IgD-negative memory B cell (primary cell): ENCODE results near the gene SETD5. TPM values are rescaled to one million over a fixed set of nuclear protein-coding genes. Genes with fewer than 3 reads are reported as not detected.
A peak's percentile ranks its signal among the peaks of the same experiment; 100 is the strongest.

Source experiments
- H3K27ac Mint-ChIP-seq, 3 donors: one replicate each; pipeline ENCODE4 v1.8.0; 2020 to 2022; ENCODE audit warnings: mild to moderate bottlenecking in 3 of 3, mixed read lengths in 3 of 3, moderate library complexity in 1 of 3
- H3K27me3 Mint-ChIP-seq: one replicate; pipeline ENCODE4 v1.8.0; 2021; ENCODE audit warnings: mixed read lengths
- H3K36me3 Mint-ChIP-seq: one replicate; pipeline ENCODE4 v1.8.0; 2020; ENCODE audit warnings: mild to moderate bottlenecking, mixed read lengths
- H3K4me1 Mint-ChIP-seq, 3 donors: one replicate each; pipeline ENCODE4 v1.8.0; 2020 to 2022; ENCODE audit warnings: mixed read lengths in 3 of 3, mild to moderate bottlenecking in 1 of 3
- H3K4me3 Mint-ChIP-seq, 4 donors: one replicate each; pipeline ENCODE4 v1.8.0; 2020 to 2022; ENCODE audit warnings: mild to moderate bottlenecking in 4 of 4, mixed read lengths in 4 of 4, moderate library complexity in 3 of 4
- H3K9me3 Mint-ChIP-seq, 3 donors: one replicate each; pipeline ENCODE4 v1.8.0; 2020 to 2021; ENCODE audit warnings: mixed read lengths in 3 of 3, mild to moderate bottlenecking in 1 of 3
- polyA plus RNA-seq: library from polyadenylated mRNA; unstranded; fragments of 300-500 nt; fragmentation: Illumina TruSeq; gene quantifications from one replicate; pipeline ENCODE4 v1.2.3, GENCODE V29; 2021

Gene SETD5
- polyA plus RNA-seq, 1 donor from 2014 or later = 57.3 TPM

DNA sequence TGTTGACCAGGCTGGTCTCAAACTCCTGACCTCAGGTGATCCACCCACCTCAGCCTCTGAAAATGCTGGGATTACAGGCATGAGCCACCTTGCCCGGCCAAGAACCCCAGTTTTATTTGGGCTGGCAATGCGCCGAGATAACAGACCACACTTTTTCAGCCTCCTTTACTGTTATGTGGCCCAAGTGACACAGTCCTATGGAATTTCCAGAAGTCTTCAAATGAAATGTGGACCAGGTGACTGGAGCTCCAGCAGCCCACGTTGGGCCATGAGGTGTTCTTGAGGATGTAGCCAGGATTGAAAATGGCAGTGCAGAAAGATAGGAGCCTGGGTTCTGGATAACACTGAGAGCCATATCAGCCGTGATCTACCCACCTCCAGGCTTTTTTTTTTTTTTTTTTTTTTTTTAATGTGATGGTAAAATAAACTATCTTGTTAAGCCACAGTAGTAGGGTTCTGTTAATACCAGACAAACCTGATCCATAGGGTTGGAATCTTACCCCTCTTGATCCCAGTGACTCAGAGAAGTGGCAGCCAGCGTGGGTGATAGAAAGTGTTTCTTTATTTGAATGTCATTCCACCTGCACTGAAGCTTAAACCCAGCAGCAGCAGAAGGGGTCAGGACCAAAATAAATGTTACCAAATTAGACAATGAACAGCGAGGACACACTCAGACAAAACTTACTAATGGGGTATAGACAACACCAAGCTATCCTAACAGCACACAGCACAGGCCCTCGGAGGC, 100.6 kb downstream of the SETD5 start:
- H3K4me3 Mint-ChIP-seq = no peak overlapping the region
- no peak overlapping the region for H3K27ac Mint-ChIP-seq
- no peaks in the 10 kb centered on the region for H3K9me3 Mint-ChIP-seq
- H3K27me3 Mint-ChIP-seq = peaks cover 28% of the 10 kb centered on the region
- no peaks in the 10 kb centered on the region for H3K36me3 Mint-ChIP-seq
- peaks cover 0 to 3% (median 2%) of the 10 kb centered on the region in 3 donors for H3K4me1 Mint-ChIP-seq

DNA sequence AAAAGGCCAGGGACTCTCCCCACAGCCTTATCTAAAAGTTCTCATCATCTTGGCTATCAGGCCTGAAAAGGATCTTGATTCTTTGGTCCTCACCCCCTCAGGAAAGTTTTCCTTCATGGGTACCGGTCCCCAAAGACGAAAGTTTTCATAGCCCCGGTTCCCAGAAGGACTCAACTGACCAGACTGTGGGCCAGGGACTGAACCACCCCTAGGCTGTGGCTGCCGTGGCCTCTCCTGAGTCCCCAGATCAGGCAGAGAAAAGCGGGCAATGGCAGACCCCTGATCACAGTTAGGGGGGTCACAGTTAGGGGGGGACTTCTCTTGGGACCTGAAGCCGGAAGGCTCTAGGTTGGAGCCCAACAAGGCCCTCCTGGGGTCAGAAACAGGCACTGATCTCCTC, 101.4 kb downstream of the SETD5 start:
- Mint-ChIP-seq H3K27me3 (peaks cover 30% of the 10 kb centered on the region), H3K27ac (no peak overlapping the region), H3K36me3 (no peaks in the 10 kb centered on the region), H3K9me3 (no peaks in the 10 kb centered on the region), H3K4me3 (no peak overlapping the region), H3K4me1 (peaks cover 4 to 6% (median 5%) of the 10 kb centered on the region in 3 donors)

DNA sequence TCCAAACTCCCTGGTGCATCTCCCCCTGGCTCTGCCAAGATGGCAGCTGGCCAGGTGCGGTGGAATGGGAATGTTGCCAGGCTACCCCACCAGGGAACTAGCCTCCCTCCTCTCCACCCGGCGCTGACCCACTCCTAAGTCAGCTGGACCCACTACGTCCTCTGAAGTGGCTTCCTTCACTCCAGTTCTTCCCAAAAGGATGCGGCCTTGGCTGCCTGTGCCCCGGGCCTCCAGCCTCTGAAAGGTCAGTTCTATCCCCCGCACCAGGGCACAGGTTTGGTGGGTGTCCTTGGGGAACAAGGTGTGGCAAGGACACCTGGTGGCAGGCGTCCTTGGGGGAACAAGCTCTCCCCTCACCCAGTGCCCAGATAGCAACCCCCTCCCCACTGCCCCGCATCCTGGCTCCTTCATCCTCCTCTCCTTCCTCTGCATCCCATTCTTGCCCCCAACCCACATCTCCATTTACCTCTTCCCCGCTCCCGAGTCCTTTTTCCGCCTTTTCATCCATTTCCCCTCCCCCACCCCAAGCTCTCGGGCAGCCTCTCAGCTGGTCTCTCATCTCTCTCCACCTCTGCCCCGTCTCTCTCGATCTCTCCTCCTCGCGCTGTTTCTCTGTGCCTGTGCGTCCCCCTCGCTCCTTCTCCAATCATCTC, 102.2 kb downstream of the SETD5 start:
- Mint-ChIP-seq H3K27ac (peak overlapping the region in 1 of 3 donors; percentile 90), H3K4me1 (peaks cover 10 to 12% (median 10%) of the 10 kb centered on the region in 3 donors), H3K27me3 (peaks cover 30% of the 10 kb centered on the region), H3K9me3 (no peaks in the 10 kb centered on the region), H3K36me3 (no peaks in the 10 kb centered on the region), H3K4me3 (no peak overlapping the region)

DNA sequence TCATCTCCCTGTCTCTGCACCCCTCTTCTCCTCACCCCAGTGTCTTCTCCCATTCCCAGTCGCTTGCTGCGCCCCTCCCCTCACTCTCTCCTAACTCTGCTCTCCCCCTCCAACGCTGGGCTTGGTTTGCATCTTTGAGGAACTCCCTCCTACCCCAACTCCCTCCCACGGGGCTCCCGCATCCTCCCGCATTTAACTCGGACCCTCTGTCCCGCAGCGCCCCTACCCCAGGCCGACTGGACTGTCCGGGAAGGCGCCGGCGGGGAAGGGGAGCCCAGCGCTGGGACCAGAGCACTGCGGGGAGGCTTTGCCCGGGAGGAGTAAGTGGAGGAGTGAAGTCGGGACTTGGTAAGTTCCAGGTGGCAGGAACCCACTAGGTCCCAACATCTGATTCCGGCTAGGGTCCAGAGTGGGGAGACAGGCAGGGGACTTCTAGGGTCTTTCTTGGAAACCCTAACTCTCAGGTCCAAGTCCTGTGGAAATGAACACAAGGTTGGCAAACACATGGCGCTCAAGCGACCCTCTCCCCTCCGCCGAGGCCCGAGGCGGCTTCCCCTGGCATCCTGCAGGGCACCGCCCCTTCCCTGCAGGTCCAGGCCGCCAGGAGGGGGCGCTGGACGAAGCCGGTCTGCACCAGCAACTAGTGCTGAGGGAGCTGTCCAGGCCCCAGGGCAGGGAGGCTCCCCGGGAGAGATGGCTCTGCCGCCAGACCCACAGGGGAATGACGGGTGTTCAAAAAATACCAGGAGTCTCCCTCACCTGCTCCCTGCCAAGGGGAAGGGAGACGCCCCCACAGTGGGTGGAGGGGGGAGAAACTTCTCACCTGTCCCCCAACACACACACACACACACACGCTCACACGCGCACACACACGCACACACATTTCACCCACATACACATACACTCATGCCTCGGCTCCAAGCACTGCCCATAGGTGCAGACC, 103.0 kb downstream of the SETD5 start:
- Mint-ChIP-seq H3K4me3 (peak overlapping the region in 1 of 4 donors; percentile 37), H3K9me3 (no peaks in the 10 kb centered on the region), H3K27me3 (peaks cover 34% of the 10 kb centered on the region), H3K36me3 (no peaks in the 10 kb centered on the region), H3K4me1 (peaks cover 13 to 17% (median 15%) of the 10 kb centered on the region in 3 donors), H3K27ac (no peak overlapping the region)

DNA sequence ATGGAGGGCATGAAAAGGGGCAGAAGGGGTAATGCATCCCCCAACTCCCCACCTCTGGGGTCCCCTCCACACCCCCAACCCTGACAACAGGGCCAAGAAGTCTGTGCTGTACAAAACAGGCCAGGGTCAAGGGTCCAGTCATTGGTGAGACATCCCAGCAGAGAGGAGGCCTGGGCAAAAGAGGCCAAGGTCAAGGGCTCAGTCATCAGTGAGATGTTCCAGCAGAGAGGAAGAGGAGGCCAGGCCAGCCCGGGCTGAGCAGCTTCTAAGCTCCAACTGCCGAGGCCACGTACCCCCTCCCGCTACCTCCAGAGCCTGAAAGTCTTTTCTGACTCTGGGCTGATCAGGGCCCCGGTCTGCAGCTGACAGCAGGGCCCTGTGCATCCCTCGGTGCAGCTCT, 103.8 kb downstream of the SETD5 start:
- peaks cover 13 to 17% (median 15%) of the 10 kb centered on the region in 3 donors for H3K4me1 Mint-ChIP-seq
- H3K4me3 Mint-ChIP-seq = peak overlapping the region in 1 of 4 donors; percentile 60
- H3K36me3 Mint-ChIP-seq = no peaks in the 10 kb centered on the region
- no peak overlapping the region for H3K27ac Mint-ChIP-seq
- H3K27me3 Mint-ChIP-seq = peaks cover 34% of the 10 kb centered on the region
- H3K9me3 Mint-ChIP-seq = no peaks in the 10 kb centered on the region

DNA sequence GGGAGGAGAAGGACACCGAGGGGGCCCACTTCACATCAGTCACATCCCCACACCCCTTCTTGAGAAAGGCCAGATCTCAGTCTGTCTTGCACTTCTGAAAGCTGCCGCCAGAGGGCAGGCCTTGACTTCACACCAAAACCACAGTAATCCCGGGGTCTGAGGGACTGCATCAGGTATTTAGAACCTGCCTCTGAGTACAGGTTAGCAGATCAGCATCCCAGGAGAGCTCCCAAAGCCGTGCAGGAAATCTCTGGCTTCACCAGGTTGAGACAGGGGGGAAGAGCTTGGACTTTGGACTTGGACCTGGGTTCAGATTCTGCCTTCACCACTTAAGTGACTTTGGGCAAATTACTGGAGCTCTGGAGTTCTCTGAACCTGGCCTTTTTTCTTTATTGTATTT, 105.9 kb downstream of the SETD5 start:
- no peaks in the 10 kb centered on the region for H3K9me3 Mint-ChIP-seq
- H3K4me3 Mint-ChIP-seq = peak overlapping the region in 2 of 4 donors; percentile 86 to 89
- H3K27me3 Mint-ChIP-seq = peaks cover 40% of the 10 kb centered on the region
- peaks cover 14 to 17% (median 15%) of the 10 kb centered on the region in 3 donors for H3K4me1 Mint-ChIP-seq
- H3K27ac Mint-ChIP-seq = no peak overlapping the region
- H3K36me3 Mint-ChIP-seq = no peaks in the 10 kb centered on the region

DNA sequence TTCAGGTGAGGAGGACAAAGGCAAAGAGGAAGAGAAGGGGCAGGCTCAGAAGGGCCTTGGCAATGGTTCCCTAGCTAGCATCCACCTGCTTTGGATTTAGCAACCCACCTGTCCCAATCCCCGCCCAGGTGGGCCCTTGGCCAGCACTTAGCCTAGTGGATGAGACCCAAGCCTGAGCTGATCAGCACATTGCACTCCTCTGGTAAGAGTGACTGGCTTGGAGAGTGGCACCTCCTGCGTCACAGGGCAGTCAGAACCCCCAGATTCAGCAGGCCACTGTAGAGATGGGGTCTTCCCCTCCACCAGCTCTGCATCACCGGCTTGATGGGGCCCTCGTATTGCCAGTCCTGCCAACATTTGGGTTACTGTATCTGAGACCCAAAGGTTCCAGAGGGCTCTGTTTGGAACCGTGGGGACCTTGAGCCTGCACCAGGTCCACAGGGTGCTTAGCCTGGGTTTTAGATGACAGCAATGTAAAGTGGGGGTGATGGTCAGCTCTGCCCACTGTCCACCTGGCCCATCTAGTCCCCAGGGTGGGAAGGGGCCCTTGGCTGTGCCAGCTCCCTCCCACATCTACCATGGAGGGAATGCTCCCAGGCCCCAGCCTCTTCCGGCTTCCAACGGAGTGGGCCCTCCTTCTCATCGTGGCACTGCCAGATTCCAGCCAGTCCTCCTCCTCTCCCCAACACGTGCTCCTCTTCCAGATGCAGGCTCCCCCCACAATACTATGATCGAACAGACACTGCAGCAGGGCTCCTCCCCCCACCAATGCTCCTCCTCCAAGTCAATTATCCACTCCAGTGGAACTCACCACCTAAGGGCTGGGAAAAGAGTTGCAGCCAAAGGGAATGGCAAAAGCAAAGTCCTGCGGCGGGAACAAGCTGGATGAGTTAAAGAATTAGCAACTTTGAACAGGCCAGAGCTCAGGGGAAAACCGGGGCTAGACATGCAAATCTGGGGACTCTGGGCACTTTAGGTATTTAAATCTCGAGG, 110.5 kb downstream of the SETD5 start:
- H3K27me3 Mint-ChIP-seq = peaks cover 17% of the 10 kb centered on the region
- H3K27ac Mint-ChIP-seq = no peak overlapping the region
- no peaks in the 10 kb centered on the region for H3K9me3 Mint-ChIP-seq
- H3K36me3 Mint-ChIP-seq = no peaks in the 10 kb centered on the region
- peaks cover 15 to 20% (median 15%) of the 10 kb centered on the region in 3 donors for H3K4me1 Mint-ChIP-seq
- H3K4me3 Mint-ChIP-seq = no peak overlapping the region

DNA sequence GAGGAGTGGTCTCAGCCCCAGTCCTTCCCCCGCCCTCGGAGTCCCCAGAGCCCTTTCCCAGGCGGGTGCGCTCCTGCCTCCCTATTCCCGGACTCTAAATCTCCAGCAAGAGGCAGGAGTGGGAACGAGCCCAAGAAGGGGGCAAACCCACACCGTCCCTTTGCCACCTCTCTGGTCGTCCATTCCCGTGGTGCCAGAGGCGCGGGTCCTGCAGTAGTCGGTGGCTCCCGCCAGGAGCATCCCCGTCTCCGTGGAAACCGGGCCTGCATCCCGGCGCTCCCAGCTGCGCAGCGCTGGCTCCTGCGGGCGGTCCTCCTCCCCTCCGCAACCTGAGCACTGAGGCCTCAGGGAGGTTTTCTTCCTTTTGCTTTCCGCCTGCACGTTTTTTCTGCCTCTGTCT, 111.4 kb downstream of the SETD5 start:
- H3K27me3 Mint-ChIP-seq = peaks cover 15% of the 10 kb centered on the region
- no peaks in the 10 kb centered on the region for H3K9me3 Mint-ChIP-seq
- H3K4me3 Mint-ChIP-seq = no peak overlapping the region
- peaks cover 11 to 16% (median 11%) of the 10 kb centered on the region in 3 donors for H3K4me1 Mint-ChIP-seq
- no peaks in the 10 kb centered on the region for H3K36me3 Mint-ChIP-seq
- peak overlapping the region in 1 of 3 donors; percentile 0 for H3K27ac Mint-ChIP-seq

DNA sequence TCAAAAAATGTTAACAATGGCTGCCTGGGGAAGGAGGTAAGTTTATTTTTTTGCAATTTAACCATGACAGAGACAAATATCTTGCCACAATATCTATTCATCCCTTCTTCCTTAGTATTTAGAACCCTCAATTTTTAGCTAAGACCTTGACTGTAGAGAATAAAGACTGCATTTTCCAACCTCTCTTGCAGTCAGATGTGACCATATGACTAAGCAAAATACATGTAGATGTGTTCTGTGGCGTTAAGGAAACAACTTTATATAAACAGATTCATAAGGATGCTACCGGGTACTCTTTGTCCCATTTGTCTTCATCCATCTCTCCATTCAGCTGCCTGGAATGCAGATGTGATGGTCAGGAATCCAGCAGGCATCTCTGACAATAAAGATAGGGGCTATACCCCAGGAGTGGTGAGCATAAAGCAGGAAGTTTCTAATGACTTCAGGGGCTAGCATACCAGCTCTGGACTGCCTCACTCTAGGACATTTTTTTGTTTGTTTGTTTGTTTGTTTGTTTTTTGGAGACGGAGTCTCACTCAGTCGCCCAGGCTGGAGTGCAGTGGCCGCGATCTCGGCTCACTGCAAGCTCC, 115.1 kb downstream of the SETD5 start:
- Mint-ChIP-seq H3K27ac (no peak overlapping the region), H3K4me3 (no peak overlapping the region), H3K4me1 (peaks cover 2 to 5% (median 3%) of the 10 kb centered on the region in 3 donors), H3K27me3 (peaks cover 7% of the 10 kb centered on the region), H3K9me3 (no peaks in the 10 kb centered on the region), H3K36me3 (no peaks in the 10 kb centered on the region)

DNA sequence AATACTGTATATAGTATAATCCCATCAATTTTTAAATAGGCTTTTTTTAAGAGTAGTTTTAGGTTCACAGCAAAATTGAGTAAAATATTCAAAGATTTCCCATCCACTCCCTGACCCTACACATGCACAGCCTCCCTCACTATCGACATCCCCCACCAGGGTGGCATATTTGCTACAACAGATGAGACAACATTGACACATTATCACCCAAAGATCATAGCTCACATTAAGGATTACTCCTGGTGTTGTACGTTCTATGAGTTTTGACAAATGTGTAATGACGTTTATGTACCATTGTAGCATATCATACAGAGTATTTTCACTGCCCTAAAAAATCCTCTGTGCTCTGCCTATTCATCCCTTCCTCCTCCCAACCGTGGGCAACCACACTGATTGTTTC, 116.9 kb downstream of the SETD5 start:
- no peaks in the 10 kb centered on the region for H3K9me3 Mint-ChIP-seq
- H3K36me3 Mint-ChIP-seq = no peaks in the 10 kb centered on the region
- no peak overlapping the region for H3K27ac Mint-ChIP-seq
- peaks cover 0 to 2% (median 0%) of the 10 kb centered on the region in 3 donors for H3K4me1 Mint-ChIP-seq
- peaks cover 5% of the 10 kb centered on the region for H3K27me3 Mint-ChIP-seq
- no peak overlapping the region for H3K4me3 Mint-ChIP-seq

DNA sequence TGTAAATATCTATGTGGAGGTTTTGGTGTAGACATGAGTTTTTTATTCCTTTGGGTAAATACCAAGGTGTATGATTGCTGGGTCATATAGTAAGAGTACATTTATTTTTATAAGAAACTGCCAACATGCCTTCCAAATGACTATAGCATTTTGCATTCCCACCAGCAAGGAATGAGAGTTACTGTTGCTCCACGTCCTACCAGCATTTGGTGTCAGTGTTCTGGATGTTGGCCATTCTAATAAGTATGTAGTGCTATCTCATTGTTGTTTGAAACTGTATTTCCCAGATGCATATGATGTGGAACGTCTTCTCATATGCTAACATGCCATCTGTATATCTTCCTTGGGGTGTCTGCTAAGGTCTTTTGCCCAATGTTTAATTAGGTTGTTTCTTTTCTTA, 117.5 kb downstream of the SETD5 start:
- H3K9me3 Mint-ChIP-seq = no peaks in the 10 kb centered on the region
- H3K36me3 Mint-ChIP-seq = no peaks in the 10 kb centered on the region
- no peak overlapping the region for H3K4me3 Mint-ChIP-seq
- no peak overlapping the region for H3K27ac Mint-ChIP-seq
- peaks cover 0 to 2% (median 0%) of the 10 kb centered on the region in 3 donors for H3K4me1 Mint-ChIP-seq
- peaks cover 5% of the 10 kb centered on the region for H3K27me3 Mint-ChIP-seq

DNA sequence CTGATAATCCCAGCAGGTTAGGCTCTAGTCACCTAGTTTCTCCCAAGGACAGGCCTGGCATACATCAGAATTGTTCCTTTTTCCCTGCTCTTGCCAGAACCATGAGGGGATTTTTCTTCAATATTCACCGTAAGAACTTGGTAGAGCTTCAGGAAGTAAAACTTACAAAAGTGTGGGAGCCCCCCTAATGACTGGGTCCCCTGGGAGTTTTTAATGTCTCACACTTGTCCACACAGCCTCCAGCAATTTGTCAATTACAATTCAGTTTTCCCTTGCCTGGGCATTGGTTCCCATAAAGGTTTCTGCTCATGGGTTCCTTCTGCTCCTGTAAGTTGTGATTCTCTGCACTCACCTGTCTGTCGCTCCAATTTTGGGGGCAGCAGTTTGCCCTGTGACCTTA, 127.7 kb downstream of the SETD5 start:
- peaks cover 2% of the 10 kb centered on the region for H3K36me3 Mint-ChIP-seq
- peaks cover 0 to 3% (median 0%) of the 10 kb centered on the region in 3 donors for H3K4me1 Mint-ChIP-seq
- H3K27me3 Mint-ChIP-seq = peaks cover 28% of the 10 kb centered on the region
- H3K4me3 Mint-ChIP-seq = no peak overlapping the region
- peaks cover 0 to 7% (median 0%) of the 10 kb centered on the region in 3 donors for H3K9me3 Mint-ChIP-seq
- no peak overlapping the region for H3K27ac Mint-ChIP-seq
